Stimulated activated CD4-positive, alpha-beta T cell treated with anti-CD3 and anti-CD28 coated beads, TNF-alpha, amount 100 ng/mL, for 1 hour (primary cell): Measurements from ENCODE around the gene SLC1A4.
A peak's percentile ranks its signal among the peaks of the same experiment; 100 is the strongest.
"Not testable (repeated sequence)": the region's sequence is repeated elsewhere in the genome, so short reads cannot be mapped to it uniquely, and the experiment has no call there.

Source experiments
- DNase-seq, 3 donors: peaks; one replicate each; pipeline ENCODE4 v3.0.0-alpha.2; 2020; ENCODE audit warnings: low read depth in 3 of 3, low spot score in 1 of 3

The SLC1A4 gene

GRCh38 chr2:65025453-65026123, 36.4 kb downstream of the SLC1A4 start:
- no peak for DNase-seq

GRCh38 chr2:65026154-65026553, 37.0 kb downstream of the SLC1A4 start:
- no peak for DNase-seq

GRCh38 chr2:65026704-65027464, 37.7 kb downstream of the SLC1A4 start:
- DNase-seq: no peak

- DNase-seq: no peak
Measured at GRCh38 chr2:65027616-65028244, 38.5 kb downstream of the SLC1A4 start.

GRCh38 chr2:65030476-65031332, 41.5 kb downstream of the SLC1A4 start:
- DNase-seq: no peak

- no peak for DNase-seq
Measured at GRCh38 chr2:65031341-65032018, 42.3 kb downstream of the SLC1A4 start.

GRCh38 chr2:65032019-65032975, 43.1 kb downstream of the SLC1A4 start:
- no peak for DNase-seq

- no peak for DNase-seq
Measured at GRCh38 chr2:65033178-65033577, 44.0 kb downstream of the SLC1A4 start.

GRCh38 chr2:65033667-65034066, 44.5 kb downstream of the SLC1A4 start:
- not testable (repeated sequence) for DNase-seq

- no peak for DNase-seq
Measured at GRCh38 chr2:65035351-65035943, 46.2 kb downstream of the SLC1A4 start.

GRCh38 chr2:65037178-65037577, 48.0 kb downstream of the SLC1A4 start:
- no peak for DNase-seq

GRCh38 chr2:65039640-65040039, 50.4 kb downstream of the SLC1A4 start:
- no peak for DNase-seq

- peak; percentile 46 to 52 (median 48) for DNase-seq
Measured at GRCh38 chr2:65040400-65041261, 51.4 kb downstream of the SLC1A4 start.

GRCh38 chr2:65043001-65043400, 53.8 kb downstream of the SLC1A4 start:
- DNase-seq: no peak

- DNase-seq: no peak
Measured at GRCh38 chr2:65044097-65044735, 55.0 kb downstream of the SLC1A4 start.

GRCh38 chr2:65045651-65046050, 56.5 kb downstream of the SLC1A4 start:
- no peak for DNase-seq

- DNase-seq: no peak
Measured at GRCh38 chr2:65046633-65047407, 57.6 kb downstream of the SLC1A4 start.
